Fibroblast of lung (primary cell): ENCODE data around the gene TKFC. TPM values are rescaled to one million over a fixed set of nuclear protein-coding genes. Genes with fewer than 3 reads are reported as not detected.

Experiments used
- DNase-seq, 2 donors: peaks; one replicate each; pipeline versions ENCODE4 v3.0.0 to v3.0.0-alpha.2; 2010; ENCODE audit warnings: low read depth in 2 of 2
- H2AFZ ChIP-seq: 2 replicates; pipeline ENCODE4 v1.5.1; 2012; ENCODE audit warnings: low read length, control low read depth, inconsistent platforms
- H3K27ac ChIP-seq: 2 replicates; pipeline ENCODE4 v1.5.1; 2011; ENCODE audit warnings: low read length, control low read depth; ENCODE audit not compliant: insufficient read depth
- H3K27me3 ChIP-seq: 2 replicates; pipeline ENCODE4 v1.5.1; 2011; ENCODE audit warnings: mild to moderate bottlenecking, low read length; ENCODE audit not compliant: control insufficient read depth, insufficient read depth
- H3K36me3 ChIP-seq: 2 replicates; pipeline ENCODE4 v1.5.1; 2011; ENCODE audit warnings: low read length; ENCODE audit not compliant: control insufficient read depth, insufficient read depth
- H3K4me1 ChIP-seq: 2 replicates; pipeline ENCODE4 v1.5.1; 2011; ENCODE audit warnings: low read length; ENCODE audit not compliant: control insufficient read depth, insufficient read depth; ENCODE audit errors: extremely low read depth
- H3K4me2 ChIP-seq: 2 replicates; pipeline ENCODE4 v1.5.1; 2011; ENCODE audit warnings: low read length, control low read depth; ENCODE audit not compliant: insufficient read depth; ENCODE audit errors: extremely low read depth
- H3K4me3 ChIP-seq, 4 experiments: fragments of 200-600 bp in 1 of 4; sonication (generic) in 1 of 4; replicated peaks in 1 of 4; 2 replicates each; pipeline ENCODE4 v1.5.1; 2011 to 2016; ENCODE audit warnings: low read length in 4 of 4, low read depth in 3 of 4, mild to moderate bottlenecking in 3 of 4, control low read depth in 2 of 4, inconsistent platforms in 1 of 4, mixed read lengths in 1 of 4; ENCODE audit not compliant: insufficient read depth in 1 of 4; ENCODE audit errors: control extremely low read depth in 1 of 4
- H3K79me2 ChIP-seq: 2 replicates; pipeline ENCODE4 v1.5.1; 2012; ENCODE audit warnings: mild to moderate bottlenecking, low read length, inconsistent platforms; ENCODE audit not compliant: control insufficient read depth, insufficient read depth
- H3K9ac ChIP-seq: 2 replicates; pipeline ENCODE4 v1.5.1; 2011; ENCODE audit warnings: mild to moderate bottlenecking, low read length, control low read depth; ENCODE audit not compliant: insufficient read depth
- H3K9me3 ChIP-seq: 2 replicates; pipeline ENCODE4 v1.5.1; 2012; ENCODE audit warnings: low read depth, low read length; ENCODE audit not compliant: control insufficient read depth, insufficient read depth
- H4K20me1 ChIP-seq: 2 replicates; pipeline ENCODE4 v1.5.1; 2011; ENCODE audit warnings: low read length; ENCODE audit not compliant: control insufficient read depth, insufficient read depth; ENCODE audit errors: extremely low read depth
- CTCF ChIP-seq, 2 donors: IDR thresholded peaks in 1 of 2; conservative IDR thresholded peaks in 1 of 2; 1 replicate in 1 of 2; 2 replicates in 1 of 2; pipeline ENCODE4 v1.5.1; 2011 to 2012; ENCODE audit warnings: low read length in 2 of 2, control low read depth in 1 of 2, inconsistent platforms in 1 of 2, low read depth in 1 of 2, mild to moderate bottlenecking in 1 of 2
- EZH2 ChIP-seq: IDR thresholded peaks from 2 replicates; pipeline ENCODE4 v1.5.1; 2012; ENCODE audit warnings: low read length, control low read depth, mild to moderate bottlenecking; ENCODE audit errors: missing control alignments
- polyA plus RNA-seq, 2 donors: library from polyadenylated mRNA; depleted of rRNA in 1 of 2; stranded (reverse) in 1 of 2; unstranded in 1 of 2; fragments of >200 nt; gene quantifications; 2 replicates each; pipeline ENCODE4 v1.2.1, GENCODE V29; 2011 to 2012; ENCODE audit warnings: missing spikeins in 1 of 2
- total RNA-seq: library from RNA; depleted of rRNA; stranded (reverse); fragments of >200 nt; gene quantifications from 2 replicates; pipeline ENCODE4 v1.2.1, GENCODE V29; 2014

Gene TKFC
- total and polyA plus RNA-seq, 2 donors (not counting 1 experiment from before 2014, with no cell fraction given), result 11.5 to 27.1 TPM

- H3K79me2 ChIP-seq, result no peaks in the 10 kb centered on the region
- H3K4me3 ChIP-seq, result no peak overlapping the region
- H4K20me1 ChIP-seq, result no peaks in the 10 kb centered on the region
- TF ChIP-seq EZH2 (no peak), CTCF (conservative IDR thresholded peaks at IDR 0.05 in 1 of 2, IDR thresholded peaks at IDR 0.05 in 1 of 2; ENCODE audit: low read depth in 1 of 2, low read length in 2 of 2) (peak; percentile 25 to 43)
- H3K9me3 ChIP-seq, result no peaks in the 10 kb centered on the region
- no peak overlapping the region for H3K4me2 ChIP-seq
- H3K9ac ChIP-seq, result no peak overlapping the region
- no peak overlapping the region for H2AFZ ChIP-seq
- H3K36me3 ChIP-seq, result no peaks in the 10 kb centered on the region
- no peak overlapping the region for H3K27ac ChIP-seq
- DNase-seq, result peak in 1 of 2 donors; percentile 48
- no peaks in the 10 kb centered on the region for H3K27me3 ChIP-seq
- H3K4me1 ChIP-seq, result no peaks in the 10 kb centered on the region
Observed at GRCh38 chr11:61384271-61385242, 51.5 kb downstream of the TKFC start.

- H3K9ac ChIP-seq, result no peak overlapping the region
- TF ChIP-seq CTCF (conservative IDR thresholded peaks at IDR 0.05 in 1 of 2, IDR thresholded peaks at IDR 0.05 in 1 of 2; ENCODE audit: low read depth in 1 of 2, low read length in 2 of 2) (no peak), EZH2 (no peak)
- no peak overlapping the region for H3K4me2 ChIP-seq
- no peaks in the 10 kb centered on the region for H4K20me1 ChIP-seq
- no peaks in the 10 kb centered on the region for H3K4me1 ChIP-seq
- peak in 1 of 2 donors; percentile 44 for DNase-seq
- no peaks in the 10 kb centered on the region for H3K9me3 ChIP-seq
- H3K79me2 ChIP-seq, result no peaks in the 10 kb centered on the region
- no peak overlapping the region for H2AFZ ChIP-seq
- H3K4me3 ChIP-seq, result no peak overlapping the region
- no peak overlapping the region for H3K27ac ChIP-seq
- peaks cover 3% of the 10 kb centered on the region for H3K36me3 ChIP-seq
- no peaks in the 10 kb centered on the region for H3K27me3 ChIP-seq
Observed at GRCh38 chr11:61390161-61390560, 57.1 kb downstream of the TKFC start.

GRCh38 chr11:61392981-61393595, 60.1 kb downstream of the TKFC start:
- Histone ChIP-seq H3K9ac (peak overlapping the region; percentile 48), H3K4me2 (peak overlapping the region; percentile 98), H3K79me2 (no peaks in the 10 kb centered on the region), H3K27me3 (no peaks in the 10 kb centered on the region), H3K36me3 (peaks cover 4% of the 10 kb centered on the region), H3K4me3 (peak overlapping the region; percentile 68 to 90 (median 86)), H3K27ac (peak overlapping the region; percentile 52), H4K20me1 (no peaks in the 10 kb centered on the region), H3K9me3 (no peaks in the 10 kb centered on the region), H2AFZ (peak overlapping the region; percentile 79), H3K4me1 (no peaks in the 10 kb centered on the region)
- DNase-seq, result peak; percentile 23 to 32
- peak; percentile 21 to 25 for TF ChIP-seq CTCF (conservative IDR thresholded peaks at IDR 0.05 in 1 of 2, IDR thresholded peaks at IDR 0.05 in 1 of 2; ENCODE audit: low read depth in 1 of 2, low read length in 2 of 2)
- TF ChIP-seq EZH2, result no peak
